Activated CD4-positive, alpha-beta memory T cell treated with anti-CD3 and anti-CD28 coated beads, Interleukin-2, amount 10 ng/mL, durations not matched to agents 7 days and 5 days (primary cell): Measurements from ENCODE around the gene TARBP1. TPM values are rescaled to one million over a fixed set of nuclear protein-coding genes. Genes with fewer than 3 reads are reported as not detected.
"Not testable (repeated sequence)": the region's sequence is repeated elsewhere in the genome, so short reads cannot be mapped to it uniquely, and the experiment has no call there.

Experiments
- CTCF ChIA-PET: fragments of 350-600 bp; sonication (Branson Sonifier 250); formaldehyde crosslinking; loops from one replicate; lab custom pipeline; 2021; ENCODE audit warnings: antibody characterized with exemption, inconsistent platforms; lab: Charles Lee
- POLR2A ChIA-PET: fragments of 350-600 bp; sonication (Branson Sonifier 250); formaldehyde crosslinking; loops from one replicate; lab custom pipeline; 2021; ENCODE audit warnings: antibody characterized with exemption; lab: Charles Lee
- DNase-seq: peaks from one replicate; pipeline ENCODE4 v3.0.0-alpha.2; 2020
- H3K27ac Mint-ChIP-seq: one replicate; pipeline ENCODE4 v1.8.0; 2021; ENCODE audit warnings: mild to moderate bottlenecking, mixed read lengths
- H3K27me3 Mint-ChIP-seq: one replicate; pipeline ENCODE4 v1.8.0; 2021; ENCODE audit warnings: mixed read lengths
- H3K36me3 Mint-ChIP-seq: one replicate; pipeline ENCODE4 v1.8.0; 2021; ENCODE audit warnings: low read depth, mixed read lengths
- H3K4me1 Mint-ChIP-seq: one replicate; pipeline ENCODE4 v1.8.0; 2021; ENCODE audit warnings: mixed read lengths
- H3K4me3 Mint-ChIP-seq: one replicate; pipeline ENCODE4 v1.8.0; 2021; ENCODE audit warnings: mild to moderate bottlenecking, mixed read lengths
- H3K9me3 Mint-ChIP-seq: one replicate; pipeline ENCODE4 v1.8.0; 2021; ENCODE audit warnings: mixed read lengths
- total RNA-seq, 2 experiments: library from RNA; stranded (reverse); gene quantifications; one replicate each; pipeline ENCODE4 v1.2.3, GENCODE V29; 2021

TARBP1 gene
- total RNA-seq, 2 experiments from 2014 or later = 24.8 to 25.0 TPM

DNA sequence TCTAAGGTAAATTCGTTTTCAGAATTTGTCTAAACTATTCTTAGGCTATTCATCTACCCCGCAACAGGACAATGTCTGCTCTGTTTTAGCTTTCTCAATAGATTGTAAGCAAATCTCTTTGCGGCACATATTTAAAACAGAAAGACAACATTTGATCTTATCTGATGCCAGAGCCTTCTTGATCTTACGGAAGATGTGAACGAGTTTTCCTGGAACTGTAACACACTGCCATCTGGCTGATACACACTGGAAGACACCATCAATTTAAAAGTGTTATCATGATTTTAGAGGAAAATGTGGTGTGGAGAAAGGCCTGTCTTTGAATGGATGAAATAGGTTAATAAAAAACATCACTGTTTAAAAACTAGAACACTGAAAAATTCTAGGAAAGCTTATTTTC is 69.7 kb downstream of the TARBP1 start:
- Mint-ChIP-seq H3K9me3 (no peaks in the 10 kb centered on the region), H3K27ac (peak overlapping the region; percentile 84), H3K4me3 (peak overlapping the region; percentile 60), H3K27me3 (no peaks in the 10 kb centered on the region), H3K4me1 (peaks cover 22% of the 10 kb centered on the region), H3K36me3 (peaks cover 16% of the 10 kb centered on the region)
- ChIA-PET CTCF (interaction anchor here (0.8 to 2.4 kb wide), 11 partner anchors 10 to 99 kb away, joined by 3 to 8 read pairs (median 4); no protein-coding TSS in a partner anchor), POLR2A (interaction anchor here (1.1 to 2.5 kb wide), 6 partner anchors 11 to 82 kb away, joined by 3 to 28 read pairs (median 4); partner anchors contain the start of genes COA6 and TARBP1)
- DNase-seq = peak; percentile 28

DNA sequence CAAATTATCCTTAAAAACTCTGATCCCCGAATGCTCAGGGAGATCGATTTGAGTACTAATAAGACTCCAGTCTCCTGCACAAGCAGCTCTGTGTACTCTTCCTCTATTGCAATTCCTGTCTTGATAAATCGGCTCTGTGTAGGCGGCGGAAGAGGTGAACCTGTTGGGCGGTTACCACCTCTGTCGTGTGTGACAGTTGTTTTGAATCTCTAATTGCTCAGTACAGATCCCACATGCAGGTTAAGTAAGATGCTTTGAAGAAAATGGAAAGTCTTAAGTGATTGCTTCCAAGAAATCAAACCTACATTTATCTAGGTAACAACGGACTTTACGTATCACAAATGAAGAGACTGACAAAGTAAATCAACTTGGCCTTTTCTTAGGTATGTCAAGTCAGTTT is 70.2 kb downstream of the TARBP1 start:
- no peaks in the 10 kb centered on the region for H3K27me3 Mint-ChIP-seq
- H3K4me3 Mint-ChIP-seq = peak overlapping the region; percentile 31
- peak overlapping the region; percentile 84 for H3K27ac Mint-ChIP-seq
- CTCF ChIA-PET = interaction anchor here (0.9 to 2.4 kb wide), 12 partner anchors 9 to 99 kb away, joined by 3 to 8 read pairs (median 4); partner anchors contain the start of gene COA6
- peak; percentile 64 for DNase-seq
- POLR2A ChIA-PET = interaction anchor here (0.7 to 2.5 kb wide), 7 partner anchors 10 to 1096 kb away, joined by 3 to 28 read pairs (median 4); partner anchors contain the start of genes COA6 and TARBP1
- H3K36me3 Mint-ChIP-seq = peaks cover 15% of the 10 kb centered on the region
- peaks cover 22% of the 10 kb centered on the region for H3K4me1 Mint-ChIP-seq
- no peaks in the 10 kb centered on the region for H3K9me3 Mint-ChIP-seq

DNA sequence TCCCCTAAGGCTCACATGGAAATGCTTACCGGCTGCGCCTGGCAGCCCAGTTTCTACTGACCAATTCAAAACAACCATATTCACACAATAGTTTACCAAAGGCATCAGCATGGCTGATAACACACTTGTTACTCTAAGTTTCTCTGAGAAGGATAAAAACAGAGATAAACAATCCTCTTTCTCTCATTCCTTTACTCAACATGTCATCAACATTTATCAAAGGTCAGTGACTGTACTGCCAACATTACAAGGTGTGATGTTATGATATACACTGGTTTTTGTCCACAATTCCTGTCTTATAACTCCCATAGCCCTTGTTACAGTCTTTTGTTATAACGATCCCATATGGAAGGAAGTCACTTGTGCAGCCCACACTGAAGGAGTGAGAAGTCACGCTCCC is 72.1 kb downstream of the TARBP1 start:
- H3K9me3 Mint-ChIP-seq = no peaks in the 10 kb centered on the region
- H3K27ac Mint-ChIP-seq = no peak overlapping the region
- H3K36me3 Mint-ChIP-seq = peaks cover 12% of the 10 kb centered on the region
- ChIA-PET CTCF (interaction anchor here (0.7 kb wide), 1 partner anchor 82 kb away, joined by 3 read pairs; no protein-coding TSS in a partner anchor), POLR2A (interaction anchor here (1.5 kb wide), 1 partner anchor 33 kb away, joined by 9 read pairs; the partner anchor contains the start of gene COA6)
- peaks cover 32% of the 10 kb centered on the region for H3K4me1 Mint-ChIP-seq
- DNase-seq = no peak
- H3K4me3 Mint-ChIP-seq = no peak overlapping the region
- no peaks in the 10 kb centered on the region for H3K27me3 Mint-ChIP-seq

DNA sequence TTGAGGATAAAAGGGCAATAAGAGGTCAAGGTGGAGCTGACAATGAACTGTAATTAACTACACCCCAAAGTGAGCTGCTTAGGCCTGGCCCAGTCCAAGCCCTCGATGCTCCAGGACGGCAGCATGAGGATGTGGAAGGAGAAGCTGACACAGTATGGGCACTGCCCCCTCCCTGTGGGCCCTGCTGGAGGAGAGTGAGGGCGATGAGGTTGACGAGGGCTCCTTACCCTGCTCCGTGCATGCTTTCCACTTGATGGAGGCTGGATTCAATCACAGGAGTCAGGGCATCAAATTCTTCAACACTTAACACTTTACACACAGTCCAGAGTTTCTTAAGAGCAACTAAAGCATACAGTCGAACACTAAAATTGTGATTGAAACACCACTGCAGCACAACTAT is 73.3 kb downstream of the TARBP1 start:
- no peak overlapping the region for H3K4me3 Mint-ChIP-seq
- POLR2A ChIA-PET = interaction anchor here (1.5 kb wide), 1 partner anchor 32 kb away, joined by 9 read pairs; the partner anchor contains the start of gene COA6
- H3K27me3 Mint-ChIP-seq = no peaks in the 10 kb centered on the region
- H3K4me1 Mint-ChIP-seq = peaks cover 44% of the 10 kb centered on the region
- CTCF ChIA-PET = no interaction called here
- DNase-seq = no peak
- no peak overlapping the region for H3K27ac Mint-ChIP-seq
- peaks cover 16% of the 10 kb centered on the region for H3K36me3 Mint-ChIP-seq
- no peaks in the 10 kb centered on the region for H3K9me3 Mint-ChIP-seq

DNA sequence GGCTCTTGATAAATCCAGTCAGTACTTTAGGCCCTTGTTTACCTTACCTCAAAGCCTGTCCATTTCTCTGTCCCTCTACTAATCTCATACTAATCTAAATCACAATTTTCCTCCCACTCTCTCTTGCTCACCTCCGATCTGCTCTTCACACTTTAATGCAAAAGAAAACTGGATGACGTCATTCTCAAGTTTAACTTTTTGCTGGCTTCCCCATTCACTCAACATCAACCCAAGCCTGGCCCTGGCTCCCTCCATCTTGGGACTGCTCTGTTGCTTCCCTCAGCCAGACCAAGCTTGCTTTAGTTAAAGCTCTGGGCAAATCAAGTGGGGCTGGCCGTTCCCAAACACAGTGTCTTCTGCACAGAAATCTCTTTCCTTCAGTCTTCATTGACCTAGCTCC is 76.0 kb downstream of the TARBP1 start:
- Mint-ChIP-seq H3K36me3 (peaks cover 18% of the 10 kb centered on the region), H3K27ac (no peak overlapping the region), H3K4me3 (no peak overlapping the region), H3K27me3 (no peaks in the 10 kb centered on the region), H3K9me3 (no peaks in the 10 kb centered on the region), H3K4me1 (peaks cover 49% of the 10 kb centered on the region)
- no peak for DNase-seq
- CTCF ChIA-PET = interaction anchor here (1.1 kb wide), 1 partner anchor 30 kb away, joined by 3 read pairs; the partner anchor contains the start of gene COA6
- POLR2A ChIA-PET = no interaction called here

DNA sequence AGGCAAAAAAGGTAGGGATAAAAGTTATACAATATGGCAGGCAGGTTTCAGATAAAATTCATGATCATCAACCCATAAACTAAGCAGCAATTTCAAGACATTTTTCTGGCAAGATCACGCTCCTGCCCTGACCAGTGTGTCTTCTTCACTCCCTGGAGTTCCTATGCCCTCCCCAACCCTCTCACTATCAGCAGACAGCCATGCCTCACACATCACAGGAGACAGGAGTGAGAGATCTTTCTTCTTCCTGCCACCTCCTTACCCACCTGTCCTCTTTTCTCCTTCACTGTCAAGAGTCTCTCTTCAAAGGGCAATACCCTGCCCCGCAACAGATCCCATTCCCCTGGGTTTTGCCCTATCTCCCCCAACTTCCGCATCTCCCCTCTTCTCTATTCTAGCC is 77.3 kb downstream of the TARBP1 start:
- POLR2A ChIA-PET = interaction anchor here (1.2 kb wide), 1 partner anchor 28 kb away, joined by 6 read pairs; the partner anchor contains the start of gene COA6
- Mint-ChIP-seq H3K36me3 (peaks cover 18% of the 10 kb centered on the region), H3K9me3 (no peaks in the 10 kb centered on the region), H3K4me1 (peaks cover 49% of the 10 kb centered on the region), H3K4me3 (peak overlapping the region; percentile 41), H3K27me3 (no peaks in the 10 kb centered on the region), H3K27ac (peak overlapping the region; percentile 76)
- no peak for DNase-seq
- CTCF ChIA-PET = interaction anchor here (0.8 kb wide), 1 partner anchor 8 kb away, joined by 3 read pairs; no protein-coding TSS in a partner anchor

DNA sequence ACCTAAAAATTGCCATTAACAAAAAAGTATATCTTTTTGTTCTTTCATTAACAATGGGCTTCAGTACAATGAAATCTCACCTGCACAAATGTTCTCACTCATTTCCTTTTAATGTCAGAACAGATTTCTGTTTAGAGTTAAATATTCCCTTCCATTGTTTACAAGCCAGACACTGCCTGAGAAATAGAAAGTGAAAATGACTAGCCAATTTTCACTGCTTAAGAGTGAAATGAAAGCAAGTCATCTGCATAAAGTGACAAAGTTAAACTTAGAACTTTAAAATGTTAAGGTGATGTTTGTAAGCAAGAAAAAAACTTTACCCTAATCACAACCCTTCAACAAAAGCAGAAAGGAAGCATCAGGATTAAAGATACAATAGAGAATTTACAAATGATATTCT is 78.2 kb downstream of the TARBP1 start:
- H3K36me3 Mint-ChIP-seq = peaks cover 22% of the 10 kb centered on the region
- peak overlapping the region; percentile 76 for H3K27ac Mint-ChIP-seq
- H3K4me3 Mint-ChIP-seq = peak overlapping the region; percentile 61
- ChIA-PET POLR2A (interaction anchor here (1.0 kb wide), 1 partner anchor 27 kb away, joined by 3 read pairs; the partner anchor contains the start of gene COA6), CTCF (no interaction called here)
- H3K27me3 Mint-ChIP-seq = no peaks in the 10 kb centered on the region
- no peak for DNase-seq
- H3K4me1 Mint-ChIP-seq = peaks cover 48% of the 10 kb centered on the region
- no peaks in the 10 kb centered on the region for H3K9me3 Mint-ChIP-seq

DNA sequence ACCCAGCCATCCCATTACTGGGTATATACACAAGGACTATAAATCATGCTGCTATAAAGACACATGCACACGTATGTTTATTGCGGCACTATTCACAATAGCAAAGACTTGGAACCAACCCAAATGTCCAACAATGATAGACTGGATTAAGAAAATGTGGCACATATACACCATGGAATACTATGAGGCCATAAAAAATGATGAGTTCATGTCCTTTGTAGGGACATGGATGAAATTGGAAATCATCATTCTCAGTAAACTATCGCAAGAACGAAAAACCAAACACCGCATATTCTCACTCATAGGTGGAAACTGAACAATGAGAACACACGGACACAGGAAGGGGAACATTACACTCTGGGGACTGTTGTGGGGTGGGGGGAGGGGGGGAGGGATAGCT is 79.5 kb downstream of the TARBP1 start:
- Mint-ChIP-seq H3K36me3 (peaks cover 28% of the 10 kb centered on the region), H3K27ac (peak overlapping the region; percentile 83), H3K4me1 (peaks cover 48% of the 10 kb centered on the region), H3K4me3 (peak overlapping the region; percentile 72)
- not testable (repeated sequence) for H3K27me3 Mint-ChIP-seq, H3K9me3 Mint-ChIP-seq, DNase-seq
- ChIA-PET CTCF (interaction anchor here (0.8 to 1.1 kb wide), 2 partner anchors 9 to 26 kb away, joined by 3 to 8 read pairs; partner anchors contain the start of gene COA6), POLR2A (interaction anchor here (1.4 to 2.6 kb wide), 3 partner anchors 9 to 79 kb away, joined by 6 to 24 read pairs (median 10); partner anchors contain the start of genes COA6 and TARBP1)

DNA sequence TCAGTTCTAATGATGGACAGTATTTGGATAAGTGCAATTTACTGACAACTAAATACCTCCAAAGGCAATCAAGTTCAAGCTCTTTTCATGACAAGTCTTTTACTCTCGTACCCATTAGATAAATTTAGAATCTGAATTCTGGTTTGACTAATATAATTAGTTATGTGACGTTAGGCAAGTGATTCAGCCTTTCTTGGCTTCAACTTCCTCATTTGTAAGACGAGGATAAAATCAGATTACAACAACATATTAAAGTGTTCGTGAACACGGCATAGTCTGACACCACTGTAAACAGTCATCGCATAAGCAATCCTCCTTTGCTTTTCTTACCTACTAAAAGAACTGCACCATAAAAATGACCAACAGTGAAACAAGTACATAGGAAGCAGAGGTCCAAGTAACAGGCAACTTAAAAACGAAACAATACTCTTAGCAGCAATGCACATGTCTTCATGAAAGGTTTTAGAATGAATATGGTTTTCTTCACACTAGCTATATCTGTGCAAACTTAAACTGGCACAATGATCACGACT is 80.1 kb downstream of the TARBP1 start:
- peak overlapping the region; percentile 83 for H3K27ac Mint-ChIP-seq
- H3K9me3 Mint-ChIP-seq = no peaks in the 10 kb centered on the region
- H3K27me3 Mint-ChIP-seq = no peaks in the 10 kb centered on the region
- ChIA-PET CTCF (interaction anchor here (0.7 to 1.1 kb wide), 3 partner anchors 10 to 186 kb away, joined by 3 to 8 read pairs (median 3); partner anchors contain the start of gene COA6), POLR2A (interaction anchor here (1.4 to 2.6 kb wide), 4 partner anchors 10 to 101 kb away, joined by 4 to 24 read pairs (median 8); partner anchors contain the start of genes COA6 and TARBP1)
- H3K4me3 Mint-ChIP-seq = peak overlapping the region; percentile 72
- DNase-seq = no peak
- peaks cover 51% of the 10 kb centered on the region for H3K4me1 Mint-ChIP-seq
- peaks cover 31% of the 10 kb centered on the region for H3K36me3 Mint-ChIP-seq

DNA sequence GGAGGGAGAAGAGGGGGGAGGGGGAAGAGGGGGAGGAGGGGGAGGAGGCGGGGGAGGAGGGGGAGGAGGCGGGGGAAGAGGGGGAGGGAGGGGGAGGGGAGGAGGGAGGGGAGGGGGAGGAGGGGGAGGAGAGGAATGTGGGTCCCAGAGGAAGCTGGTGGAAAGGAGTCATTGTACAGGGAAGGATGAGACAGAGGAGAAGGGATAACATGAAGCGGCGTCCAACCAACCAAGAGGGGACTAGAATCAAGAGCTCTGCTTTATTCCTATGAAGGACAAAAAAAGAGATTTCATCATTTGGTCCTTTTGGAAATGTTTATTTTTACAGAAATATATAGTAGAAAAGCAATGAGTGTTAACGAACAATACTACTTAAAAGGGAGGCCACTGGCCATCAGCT is 81.2 kb downstream of the TARBP1 start:
- Mint-ChIP-seq H3K27me3 (no peaks in the 10 kb centered on the region), H3K4me1 (peaks cover 47% of the 10 kb centered on the region), H3K4me3 (no peak overlapping the region), H3K27ac (no peak overlapping the region), H3K36me3 (peaks cover 27% of the 10 kb centered on the region), H3K9me3 (no peaks in the 10 kb centered on the region)
- no peak for DNase-seq
- POLR2A ChIA-PET = interaction anchor here (1.5 to 2.6 kb wide), 3 partner anchors 11 to 102 kb away, joined by 4 to 24 read pairs (median 10); partner anchors contain the start of gene COA6
- CTCF ChIA-PET = interaction anchor here (0.6 to 1.2 kb wide), 3 partner anchors 12 to 218 kb away, joined by 3 to 4 read pairs (median 3); no protein-coding TSS in a partner anchor

DNA sequence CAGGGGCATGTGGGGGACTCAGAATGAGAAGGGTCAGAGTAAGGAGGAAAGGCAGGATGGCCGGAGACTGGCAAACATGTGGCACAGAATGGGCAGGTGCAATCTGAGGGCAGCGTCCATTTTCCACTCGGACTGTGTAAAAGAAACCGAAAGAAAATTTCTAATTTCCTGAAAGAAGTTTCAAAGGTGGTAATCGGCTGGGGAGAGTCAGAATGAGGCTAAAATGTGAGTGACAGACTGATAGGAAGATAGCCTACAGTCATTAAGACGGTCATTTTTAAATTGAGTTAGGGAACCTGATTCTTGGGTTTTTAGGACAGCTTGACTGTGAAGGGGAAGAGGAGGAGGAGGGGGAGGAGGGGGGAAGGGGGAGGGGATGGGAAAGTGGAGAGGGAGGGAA is 82.1 kb downstream of the TARBP1 start:
- Mint-ChIP-seq H3K9me3 (no peaks in the 10 kb centered on the region), H3K27me3 (no peaks in the 10 kb centered on the region), H3K36me3 (peaks cover 27% of the 10 kb centered on the region), H3K4me3 (no peak overlapping the region), H3K4me1 (peaks cover 42% of the 10 kb centered on the region), H3K27ac (peak overlapping the region; percentile 53)
- DNase-seq = no peak
- ChIA-PET CTCF (no interaction called here), POLR2A (interaction anchor here (2.6 kb wide), 1 partner anchor 24 kb away, joined by 24 read pairs; the partner anchor contains the start of gene COA6)

DNA sequence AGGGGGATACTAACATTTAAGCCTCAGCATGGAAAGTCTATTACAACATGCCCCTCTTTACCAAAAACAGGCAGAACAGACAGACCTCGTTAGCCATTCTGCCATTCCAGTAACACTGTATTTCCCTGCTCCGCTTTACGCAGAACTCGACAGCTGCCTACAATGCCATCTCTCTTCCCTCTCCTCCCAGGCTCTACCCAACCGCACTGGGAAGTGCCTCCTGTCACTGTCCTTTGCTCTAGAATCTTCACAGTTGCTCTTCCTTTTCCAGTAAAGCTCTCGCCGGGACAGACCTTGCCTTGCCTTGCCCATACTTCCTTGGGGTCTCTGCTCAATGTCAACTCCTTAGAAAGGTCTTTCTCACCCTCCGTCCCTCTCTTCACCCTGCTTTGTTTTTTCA is 82.9 kb downstream of the TARBP1 start:
- no peak overlapping the region for H3K27ac Mint-ChIP-seq
- ChIA-PET POLR2A (interaction anchor here (1.1 to 1.2 kb wide), 2 partner anchors 82 to 449 kb away, joined by 3 read pairs; no protein-coding TSS in a partner anchor), CTCF (no interaction called here)
- H3K27me3 Mint-ChIP-seq = no peaks in the 10 kb centered on the region
- no peak for DNase-seq
- H3K9me3 Mint-ChIP-seq = no peaks in the 10 kb centered on the region
- H3K4me1 Mint-ChIP-seq = peaks cover 35% of the 10 kb centered on the region
- H3K36me3 Mint-ChIP-seq = peaks cover 28% of the 10 kb centered on the region
- H3K4me3 Mint-ChIP-seq = no peak overlapping the region
